Measurements from ENCODE around the gene ECI2.
"Not testable (repeated sequence)": the region's sequence is repeated elsewhere in the genome, so short reads cannot be mapped to it uniquely, and the experiment has no call there.

The ECI2 gene

DNA sequence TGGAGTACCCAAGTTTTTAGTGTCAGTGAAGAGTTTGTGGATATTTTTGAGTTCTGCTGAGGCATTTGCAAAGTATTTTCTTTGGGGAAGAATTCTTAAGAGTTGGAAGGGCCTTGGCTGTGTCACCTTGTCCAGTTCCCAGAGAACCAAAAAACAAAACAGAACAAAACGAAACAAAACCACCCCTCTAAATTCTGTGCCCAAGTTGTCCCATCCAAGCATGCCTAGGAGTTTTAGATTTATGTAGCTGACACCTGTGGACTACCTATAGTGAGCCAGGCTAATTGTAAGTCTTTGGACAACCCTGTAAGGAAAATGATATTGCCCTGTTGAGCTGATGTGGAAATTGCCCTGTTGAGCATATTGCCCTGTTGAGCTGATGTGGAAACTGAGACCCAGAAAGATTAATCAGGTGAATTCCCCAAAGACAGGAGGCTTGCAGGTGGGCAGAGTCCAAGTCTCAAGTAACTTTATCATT lies 1.0 kb upstream of the ECI2 start:
- no peak for DNase-seq

DNA sequence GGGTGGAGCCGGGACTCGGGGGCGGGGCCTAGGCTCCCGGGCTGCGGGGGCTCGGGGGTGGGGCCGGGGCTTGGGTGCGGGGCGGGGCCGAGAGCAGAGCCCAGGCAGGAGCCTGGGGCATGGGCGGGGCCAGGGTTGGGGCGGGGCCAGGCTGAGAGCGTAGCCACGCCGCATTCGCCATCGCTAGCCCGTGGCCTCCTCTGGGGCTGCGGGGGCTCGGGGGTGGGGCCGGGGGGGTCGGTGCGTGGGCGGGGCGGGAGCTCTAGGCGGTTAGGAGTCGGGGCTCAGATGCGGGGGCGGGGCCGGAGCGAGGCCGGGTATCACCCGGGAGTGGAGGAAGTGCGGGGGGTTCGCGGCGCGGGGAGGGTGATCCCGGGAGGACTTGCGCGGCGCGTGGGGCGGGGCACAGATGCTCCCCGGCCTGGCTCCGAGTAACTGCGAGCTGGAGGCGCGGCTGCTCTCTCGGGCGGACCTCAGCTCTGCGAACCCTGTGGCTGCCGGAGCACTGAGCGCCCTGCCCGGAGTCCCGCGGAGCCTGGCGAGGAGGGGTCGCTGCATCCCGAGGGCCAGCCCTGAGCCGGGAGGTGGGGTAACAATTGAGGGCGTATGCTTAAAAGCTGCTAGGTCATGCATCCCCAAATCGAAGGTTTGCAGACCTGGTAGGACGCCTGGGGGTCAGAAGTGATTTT lies 434 bp upstream of the ECI2 start:
- DNase-seq: peak; percentile 70

- DNase-seq: no peak
Measured at GRCh38 chr6:4133941-4134838, 1.2 kb downstream of the ECI2 start.

GRCh38 chr6:4130357-4130987 lies 4.9 kb downstream of the ECI2 start:
- no peak for DNase-seq

GRCh38 chr6:4129446-4129845 lies 5.9 kb downstream of the ECI2 start:
- no peak for DNase-seq

- DNase-seq: no peak
Measured at GRCh38 chr6:4128748-4129147, 6.6 kb downstream of the ECI2 start.

GRCh38 chr6:4128072-4128471 lies 7.3 kb downstream of the ECI2 start:
- DNase-seq: no peak

DNA sequence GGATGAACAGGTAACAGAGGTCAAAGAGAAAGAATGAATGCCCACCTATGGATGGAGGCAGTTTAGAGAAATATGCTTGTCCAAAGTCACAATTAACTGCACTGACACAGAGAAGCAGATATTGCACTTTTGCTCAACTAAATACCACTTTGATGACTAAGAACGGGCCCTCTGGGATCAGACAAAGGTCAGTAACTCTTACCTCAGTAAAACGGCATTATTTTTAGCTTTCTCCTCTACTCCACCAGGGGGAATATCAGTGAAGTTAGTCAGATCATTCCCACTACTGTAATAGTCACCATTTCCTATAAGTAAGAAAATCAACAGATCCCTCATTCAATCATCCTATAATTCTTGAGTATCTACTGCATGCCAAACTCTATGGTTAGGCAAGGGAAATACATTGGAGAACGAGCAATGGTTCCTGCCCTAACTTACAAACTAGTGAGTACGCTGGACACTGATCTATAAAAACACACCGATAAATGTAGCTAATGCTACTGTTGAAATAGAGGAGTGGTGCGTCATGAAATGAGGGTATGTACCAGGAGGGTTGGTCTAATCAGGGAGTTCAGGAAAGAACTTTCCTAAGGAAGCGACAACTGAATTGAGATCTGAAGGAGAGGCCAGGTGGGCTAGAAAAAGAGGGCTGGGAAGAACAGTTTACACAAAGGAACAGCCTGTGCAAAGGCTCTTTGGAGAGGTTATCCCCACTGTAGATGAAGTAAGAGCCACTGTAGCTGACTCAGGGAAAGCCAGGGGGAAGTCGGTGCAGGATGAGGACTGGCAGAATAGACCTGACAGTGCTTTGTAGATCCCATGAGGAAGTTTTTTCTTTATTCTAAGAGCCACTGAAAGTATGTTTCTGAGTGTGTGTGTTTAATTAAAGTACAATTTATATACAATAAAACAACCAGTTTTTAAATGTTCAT lies 9.2 kb downstream of the ECI2 start:
- no peak for DNase-seq

DNA sequence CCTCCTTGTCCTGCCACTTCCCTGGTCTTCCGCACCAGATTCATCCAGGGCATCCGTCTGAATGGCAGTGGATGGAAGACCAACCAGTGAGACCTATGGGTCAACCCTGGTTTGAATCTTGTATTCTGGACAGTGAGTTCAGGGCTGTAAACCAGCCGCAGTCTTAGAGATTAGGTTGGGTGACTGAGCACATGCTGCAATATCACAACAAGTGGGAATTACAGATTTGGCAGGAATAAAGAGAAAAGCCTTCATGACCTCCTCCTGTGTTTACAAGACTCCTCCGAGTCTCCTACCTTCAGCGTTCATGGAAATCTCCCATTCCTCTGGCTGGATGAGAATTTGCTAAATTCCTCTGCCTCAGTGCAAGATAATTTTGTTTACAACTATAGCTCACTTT lies 9.9 kb downstream of the ECI2 start:
- DNase-seq: no peak

- no peak for DNase-seq
Measured at GRCh38 chr6:4124351-4124750, 11.0 kb downstream of the ECI2 start.

- DNase-seq: no peak
Measured at GRCh38 chr6:4115741-4116140, 19.6 kb downstream of the ECI2 start.

- no peak for DNase-seq
Measured at GRCh38 chr6:4114123-4114522, 21.3 kb downstream of the ECI2 start.

- no peak for DNase-seq
Measured at GRCh38 chr6:4113649-4114048, 21.7 kb downstream of the ECI2 start.

GRCh38 chr6:4112366-4112765 lies 23.0 kb downstream of the ECI2 start:
- no peak for DNase-seq

DNA sequence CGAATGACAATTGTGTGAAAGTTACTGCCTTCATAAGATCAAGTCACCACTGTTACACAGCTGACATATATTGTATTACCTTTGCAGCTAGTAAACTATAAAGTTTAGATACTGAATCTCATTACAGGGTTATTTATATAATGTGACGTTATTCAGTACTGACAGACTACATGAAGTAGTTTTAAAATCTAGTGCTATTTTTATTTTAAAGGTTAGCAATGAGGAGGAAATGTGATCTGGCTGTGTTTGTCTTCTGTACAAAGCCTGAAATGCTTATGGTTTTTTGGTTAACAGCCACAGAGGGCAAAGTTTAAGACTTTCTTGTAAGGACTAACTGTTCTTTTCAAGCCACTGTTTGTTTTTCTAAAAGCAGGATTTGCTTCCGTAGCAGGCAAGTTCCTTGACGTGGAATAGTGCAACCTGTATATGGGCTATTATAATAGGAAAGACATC lies 26.0 kb downstream of the ECI2 start:
- DNase-seq: not testable (repeated sequence)

DNA sequence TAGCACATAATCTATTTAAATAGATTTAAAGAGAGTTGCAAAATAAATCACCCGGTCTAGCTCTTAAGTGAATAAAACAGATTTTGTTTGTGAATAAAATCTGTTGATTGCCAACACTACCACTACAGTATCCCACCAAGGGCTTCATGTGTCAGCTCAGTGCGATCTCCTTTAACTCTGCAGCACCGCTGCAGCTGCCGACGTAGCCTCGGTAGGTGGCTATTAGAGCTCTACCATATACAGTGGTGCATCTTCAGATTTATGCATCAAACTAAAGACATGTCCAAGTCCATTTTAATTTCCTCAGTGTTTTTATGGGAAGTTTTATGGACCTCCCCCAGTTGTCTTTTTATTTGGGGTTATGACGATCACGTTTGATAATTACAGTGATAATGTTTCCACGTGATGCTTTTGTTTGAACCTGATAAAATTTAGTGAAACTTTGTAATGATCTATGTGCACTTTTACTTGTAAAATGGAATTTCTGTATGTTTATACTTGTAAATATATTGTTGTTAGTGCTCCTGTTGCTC lies 26.7 kb downstream of the ECI2 start:
- no peak for DNase-seq

DNA sequence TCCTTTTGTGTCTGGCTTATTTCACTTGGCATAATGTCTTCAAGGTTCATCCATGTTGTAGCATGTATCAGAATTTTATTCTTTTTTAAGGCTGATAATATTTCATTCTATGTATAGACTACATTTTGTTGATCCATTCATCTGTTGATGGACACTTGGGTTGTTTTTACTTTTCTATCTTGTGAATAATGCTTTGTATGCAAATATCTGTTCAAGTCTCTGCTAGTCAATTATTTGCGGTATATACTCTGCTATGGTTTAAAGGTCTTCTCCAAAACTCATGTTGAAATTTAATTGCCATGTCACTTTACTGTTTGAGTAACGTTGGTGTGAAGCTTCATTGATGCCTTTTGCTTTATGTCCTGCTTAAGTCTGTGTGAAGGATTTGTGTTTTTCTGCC lies 27.5 kb downstream of the ECI2 start:
- DNase-seq: no peak

DNA sequence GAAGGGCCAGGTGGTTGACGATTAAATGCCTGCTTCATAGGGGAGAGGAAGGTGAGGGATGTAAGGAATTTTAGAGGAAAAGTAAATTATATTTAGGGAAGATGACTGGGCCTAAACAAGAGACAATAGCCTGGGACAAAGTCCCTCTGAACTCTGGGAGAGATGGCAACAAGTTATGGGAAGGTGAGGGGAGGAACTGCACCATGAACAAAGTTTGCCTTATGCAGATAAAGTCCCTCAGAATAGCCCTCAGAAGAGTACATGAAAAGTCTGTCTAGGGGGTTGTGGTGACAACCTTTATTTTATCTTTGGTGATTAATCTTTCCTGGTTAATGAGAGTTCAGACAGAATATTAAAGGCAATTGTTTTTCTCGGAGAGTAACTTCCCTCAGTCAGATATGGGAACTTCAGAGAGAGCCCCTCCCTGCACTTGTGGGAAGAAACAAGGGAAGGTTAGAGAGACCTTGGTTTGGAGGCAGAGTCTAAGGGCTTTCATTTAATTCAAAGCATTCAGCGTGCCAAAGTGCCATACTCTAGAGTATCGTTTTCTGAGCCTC lies 29.3 kb downstream of the ECI2 start:
- DNase-seq: no peak

DNA sequence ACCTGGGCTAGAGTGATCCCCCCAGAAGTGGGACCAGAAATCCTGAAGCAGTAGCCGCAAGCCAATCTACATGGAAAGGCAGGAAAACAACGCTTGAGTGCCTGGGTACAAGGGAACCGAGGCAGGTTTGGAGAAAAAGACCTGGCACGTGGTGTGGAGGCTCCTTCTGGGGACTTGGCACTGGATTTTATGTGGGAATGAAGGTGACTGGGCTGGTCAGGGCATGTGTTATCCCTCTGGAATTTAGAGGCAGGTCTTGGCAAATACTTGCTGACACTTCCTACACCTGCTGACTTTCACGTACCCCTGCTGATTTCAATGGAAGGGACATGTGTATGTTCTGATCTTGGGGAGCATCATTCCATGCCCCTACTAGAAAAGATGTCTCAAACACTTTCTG lies 31.4 kb downstream of the ECI2 start:
- DNase-seq: no peak

GRCh38 chr6:4102687-4103244 lies 32.6 kb downstream of the ECI2 start:
- no peak for DNase-seq

- DNase-seq: no peak
Measured at GRCh38 chr6:4101298-4101697, 34.1 kb downstream of the ECI2 start.

DNA sequence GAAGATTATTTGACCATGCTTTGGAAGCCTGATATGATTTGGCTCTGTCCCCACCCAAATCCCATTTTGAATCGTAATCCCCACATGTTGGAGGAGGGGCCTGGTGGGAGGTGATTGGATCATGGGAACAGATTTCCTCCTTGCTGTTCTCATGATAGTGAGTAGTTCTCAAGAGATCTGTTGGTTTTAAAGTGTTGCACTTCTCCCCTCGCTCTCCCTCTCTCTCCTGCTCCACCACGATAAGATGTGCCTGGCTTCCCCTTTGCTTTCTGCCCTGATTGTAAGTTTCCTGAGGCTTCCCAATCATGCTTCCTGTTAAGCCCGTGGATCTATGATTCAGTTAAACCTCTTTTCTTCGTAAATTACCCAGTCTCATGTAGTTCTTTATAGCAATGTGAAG lies 34.7 kb downstream of the ECI2 start:
- no peak for DNase-seq
